Astrocyte (in vitro differentiated cells and primary cell): ENCODE data around the gene PLEKHA1. TPM values are rescaled to one million over a fixed set of nuclear protein-coding genes. Genes with fewer than 3 reads are reported as not detected.

ENCODE experiments used
- DNase-seq: peaks from one replicate; pipeline ENCODE4 v3.0.0-alpha.2; 2010; ENCODE audit warnings: low read depth
- FAIRE-seq: peaks from 2 replicates; lab custom pipeline; 2011; peaks lifted over from hg19 to GRCh38; lab: Jason Lieb, UNC
- H2AFZ ChIP-seq: 2 replicates; pipeline ENCODE4 v1.6.0; 2012; ENCODE audit warnings: low read depth, low read length, inconsistent platforms
- H3K27ac ChIP-seq: 2 replicates; pipeline ENCODE4 v1.5.1; 2011; ENCODE audit warnings: low read depth, low read length, inconsistent platforms
- H3K27me3 ChIP-seq: 2 replicates; pipeline ENCODE4 v1.6.0; 2011; ENCODE audit warnings: low read length, inconsistent platforms; ENCODE audit not compliant: insufficient read depth
- H3K36me3 ChIP-seq: 2 replicates; pipeline ENCODE4 v1.5.1; 2011; ENCODE audit warnings: low read length, inconsistent platforms; ENCODE audit not compliant: insufficient read depth
- H3K4me1 ChIP-seq: 2 replicates; pipeline ENCODE4 v1.5.1; 2011; ENCODE audit warnings: low read length, inconsistent platforms; ENCODE audit not compliant: insufficient read depth
- H3K4me2 ChIP-seq: 2 replicates; pipeline ENCODE4 v1.6.0; 2012; ENCODE audit warnings: low read length, inconsistent platforms
- H3K4me3 ChIP-seq: 2 replicates; pipeline ENCODE4 v1.5.1; 2011; ENCODE audit warnings: low read depth, mild to moderate bottlenecking, low read length, inconsistent platforms; ENCODE audit not compliant: insufficient read depth
- H3K79me2 ChIP-seq: 2 replicates; pipeline ENCODE4 v1.6.0; 2012; ENCODE audit warnings: mild to moderate bottlenecking, low read length, inconsistent platforms; ENCODE audit not compliant: insufficient read depth
- H3K9ac ChIP-seq: 2 replicates; pipeline ENCODE4 v1.6.0; 2012; ENCODE audit warnings: mild to moderate bottlenecking, low read length, inconsistent platforms
- H3K9me3 ChIP-seq: 2 replicates; pipeline ENCODE4 v1.5.1; 2012; ENCODE audit warnings: low read depth, mild to moderate bottlenecking, low read length, inconsistent platforms; ENCODE audit not compliant: insufficient read depth
- H4K20me1 ChIP-seq: 2 replicates; pipeline ENCODE4 v1.6.0; 2012; ENCODE audit warnings: low read length, inconsistent platforms; ENCODE audit not compliant: insufficient read depth
- H3K27ac Mint-ChIP-seq: one replicate; pipeline ENCODE4 v1.8.0; 2021; ENCODE audit warnings: mild to moderate bottlenecking, mixed read lengths; ENCODE audit not compliant: unreplicated experiment
- H3K27me3 Mint-ChIP-seq: one replicate; pipeline ENCODE4 v1.8.0; 2021; ENCODE audit warnings: low read depth, mixed read lengths; ENCODE audit not compliant: unreplicated experiment
- H3K36me3 Mint-ChIP-seq: one replicate; pipeline ENCODE4 v1.8.0; 2021; ENCODE audit warnings: low read depth, mixed read lengths; ENCODE audit not compliant: unreplicated experiment
- H3K4me1 Mint-ChIP-seq: one replicate; pipeline ENCODE4 v1.8.0; 2021; ENCODE audit warnings: low read depth, mixed read lengths; ENCODE audit not compliant: unreplicated experiment
- H3K4me3 Mint-ChIP-seq: one replicate; pipeline ENCODE4 v1.8.0; 2021; ENCODE audit warnings: mild to moderate bottlenecking, moderate library complexity, mixed read lengths; ENCODE audit not compliant: unreplicated experiment
- H3K9me3 Mint-ChIP-seq: one replicate; pipeline ENCODE4 v1.8.0; 2021; ENCODE audit warnings: mild to moderate bottlenecking, mixed read lengths; ENCODE audit not compliant: unreplicated experiment
- CTCF ChIP-seq: IDR thresholded peaks from 2 replicates; pipeline ENCODE4 v1.5.1; 2011; ENCODE audit warnings: low read depth, mild to moderate bottlenecking, inconsistent platforms, low read length, moderate library complexity; ENCODE audit not compliant: insufficient read depth
- EZH2 ChIP-seq: IDR thresholded peaks from 2 replicates; pipeline ENCODE4 v1.6.1; 2012; ENCODE audit warnings: mild to moderate bottlenecking, low read length, inconsistent platforms; ENCODE audit not compliant: insufficient read depth
- total RNA-seq: library from RNA; stranded (reverse); gene quantifications from 2 replicates; pipeline ENCODE4 v1.2.1, GENCODE V29; 2021

PLEKHA1 gene
- total RNA-seq, 1 donor from 2014 or later, result 31.7 TPM

GRCh38 chr10:122326806-122327205 lies 47.7 kb upstream of the PLEKHA1 start:
- peaks cover 6% of the 10 kb centered on the region for H3K27me3 Mint-ChIP-seq
- FAIRE-seq (no peak), DNase-seq (no peak)
- H3K36me3 ChIP-seq, result no peaks in the 10 kb centered on the region
- no peak overlapping the region for H3K27ac Mint-ChIP-seq
- no peaks in the 10 kb centered on the region for H3K79me2 ChIP-seq
- no peak overlapping the region for H2AFZ ChIP-seq
- H3K4me2 ChIP-seq, result no peak overlapping the region
- no peak for TF ChIP-seq EZH2
- no peak for TF ChIP-seq CTCF
- peaks cover 2% of the 10 kb centered on the region for H3K27me3 ChIP-seq
- no peak overlapping the region for H3K4me3 Mint-ChIP-seq
- H3K4me1 ChIP-seq, result no peaks in the 10 kb centered on the region
- H3K27ac ChIP-seq, result no peak overlapping the region
- H3K36me3 Mint-ChIP-seq, result no peaks in the 10 kb centered on the region
- no peaks in the 10 kb centered on the region for H3K9me3 ChIP-seq
- peaks cover 17% of the 10 kb centered on the region for H3K4me1 Mint-ChIP-seq
- H4K20me1 ChIP-seq, result no peaks in the 10 kb centered on the region
- peaks cover 5% of the 10 kb centered on the region for H3K9me3 Mint-ChIP-seq
- no peak overlapping the region for H3K9ac ChIP-seq
- H3K4me3 ChIP-seq, result no peak overlapping the region

DNA sequence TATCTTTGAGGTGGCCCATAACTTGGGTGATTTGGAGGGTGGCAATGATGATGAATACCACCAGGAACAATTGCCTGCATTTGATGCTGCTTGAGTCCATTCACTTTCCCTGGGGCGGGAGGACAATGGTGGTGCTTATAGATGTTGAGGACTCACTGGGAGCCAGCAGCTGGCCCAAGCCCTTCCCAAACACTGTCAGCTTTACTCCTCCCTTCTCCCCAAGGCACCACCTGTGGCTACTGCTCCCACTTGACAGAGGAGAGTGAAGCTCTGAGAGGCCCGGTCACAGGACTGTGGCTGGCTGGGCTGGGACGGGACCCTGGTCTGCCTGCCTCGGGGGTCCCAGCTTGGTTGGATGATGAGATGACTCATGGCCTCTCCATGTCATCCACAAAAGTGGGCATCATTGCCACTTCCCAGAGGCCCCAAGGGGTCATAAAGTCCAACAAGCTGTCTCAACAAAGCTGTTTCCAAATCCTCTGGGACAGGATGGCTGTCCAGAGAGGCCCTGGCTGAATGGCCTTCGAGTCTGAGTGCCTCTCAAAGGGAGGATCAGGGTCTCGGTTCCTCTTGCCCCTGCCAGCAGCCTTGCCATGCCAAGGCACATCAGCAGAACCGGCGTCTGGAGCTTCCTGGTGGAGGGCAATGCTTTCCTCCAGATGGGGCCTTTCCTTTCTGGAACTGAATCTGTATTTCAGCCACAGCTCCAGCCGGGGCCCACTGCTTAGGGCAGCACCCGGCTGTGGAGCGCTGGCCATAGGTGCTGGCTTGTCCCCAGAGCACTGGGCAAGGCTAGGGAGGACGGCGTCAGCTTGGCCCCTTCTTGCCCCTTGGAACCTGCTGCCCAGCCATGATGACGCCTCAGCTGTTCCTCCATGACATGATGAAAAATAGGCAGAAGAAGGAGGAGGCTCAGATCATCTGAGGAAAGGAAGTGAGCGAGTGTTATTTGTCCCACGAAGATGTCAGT lies 47.0 kb upstream of the PLEKHA1 start:
- TF ChIP-seq CTCF, result no peak
- no peak for TF ChIP-seq EZH2
- Histone ChIP-seq H3K27ac (no peak overlapping the region), H3K27me3 (peaks cover 2% of the 10 kb centered on the region), H4K20me1 (no peaks in the 10 kb centered on the region), H3K9me3 (no peaks in the 10 kb centered on the region), H2AFZ (no peak overlapping the region), H3K4me1 (no peaks in the 10 kb centered on the region), H3K79me2 (no peaks in the 10 kb centered on the region), H3K4me2 (no peak overlapping the region), H3K9ac (no peak overlapping the region), H3K36me3 (no peaks in the 10 kb centered on the region), H3K4me3 (no peak overlapping the region)
- Mint-ChIP-seq H3K4me1 (peaks cover 20% of the 10 kb centered on the region), H3K27me3 (peaks cover 6% of the 10 kb centered on the region), H3K27ac (no peak overlapping the region), H3K9me3 (peaks cover 5% of the 10 kb centered on the region), H3K4me3 (no peak overlapping the region), H3K36me3 (no peaks in the 10 kb centered on the region)
- FAIRE-seq (no peak), DNase-seq (no peak)

DNA sequence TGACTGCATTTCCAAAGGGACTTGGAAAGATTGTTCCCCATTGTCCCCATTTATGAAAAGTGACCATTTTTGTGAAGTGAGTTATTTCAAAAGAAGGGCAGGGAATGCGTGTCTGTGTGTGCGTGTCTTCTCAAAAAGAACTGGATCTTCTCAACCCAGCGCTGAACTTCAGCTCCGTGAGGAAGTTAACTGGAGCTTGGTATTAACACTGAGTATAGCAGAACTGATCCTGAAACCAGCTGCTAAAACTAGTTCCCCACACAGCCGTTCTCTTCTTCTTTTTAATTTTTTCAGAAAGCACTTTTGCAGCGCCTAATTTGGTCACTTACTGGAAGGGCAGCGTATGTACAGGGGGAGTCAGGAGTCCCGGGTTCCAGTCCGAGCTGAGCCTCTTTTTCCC lies 45.8 kb upstream of the PLEKHA1 start:
- no peak overlapping the region for H3K9ac ChIP-seq
- DNase-seq, result no peak
- Mint-ChIP-seq H3K27me3 (peaks cover 6% of the 10 kb centered on the region), H3K4me3 (no peak overlapping the region), H3K36me3 (no peaks in the 10 kb centered on the region), H3K9me3 (peaks cover 5% of the 10 kb centered on the region), H3K4me1 (peaks cover 19% of the 10 kb centered on the region), H3K27ac (no peak overlapping the region)
- TF ChIP-seq CTCF (no peak), EZH2 (no peak)
- no peaks in the 10 kb centered on the region for H4K20me1 ChIP-seq
- H3K4me3 ChIP-seq, result no peak overlapping the region
- H3K27me3 ChIP-seq, result no peaks in the 10 kb centered on the region
- H3K36me3 ChIP-seq, result no peaks in the 10 kb centered on the region
- no peak for FAIRE-seq
- H3K4me1 ChIP-seq, result no peaks in the 10 kb centered on the region
- H3K9me3 ChIP-seq, result no peaks in the 10 kb centered on the region
- H3K27ac ChIP-seq, result no peak overlapping the region
- no peaks in the 10 kb centered on the region for H3K79me2 ChIP-seq
- H2AFZ ChIP-seq, result no peak overlapping the region
- no peak overlapping the region for H3K4me2 ChIP-seq
